ENCODE results near the gene KATNAL1. TPM values are rescaled to one million over a fixed set of nuclear protein-coding genes. Genes with fewer than 3 reads are reported as not detected.

KATNAL1 gene
- total RNA-seq, 4 donors from 2014 or later: 8.9 to 27.6 (median 21.4) TPM

GRCh38 chr13:30153545-30154426 is 153.6 kb downstream of the KATNAL1 start:
- DNase-seq (ENCODE audit: low spot score) (no peak), ATAC-seq (ENCODE audit: low FRiP score) (no peak)
- no peak for TF ChIP-seq CTCF (IDR thresholded peaks at IDR 0.05)

Small RNAs within 50 kb of the gene (small RNA-seq; reads per million reads assigned to genes)
- gene RNU6-64P: not detected

Other genes with a start within 250 kb of the KATNAL1 start
- 1 to 10 TPM in 1 of 4 donors, not detected in 3; 1.6 TPM for gene UBE2L5, start 114.9 kb upstream of the KATNAL1 start, total RNA-seq
- gene HMGB1, start 158.4 kb upstream of the KATNAL1 start, total RNA-seq: 100 to 1,000 TPM; 209 to 262 (median 236) TPM

All from omental fat pad (tissue), 4 donors.